ENCODE measurements around the gene PCNT.

PCNT gene

DNA sequence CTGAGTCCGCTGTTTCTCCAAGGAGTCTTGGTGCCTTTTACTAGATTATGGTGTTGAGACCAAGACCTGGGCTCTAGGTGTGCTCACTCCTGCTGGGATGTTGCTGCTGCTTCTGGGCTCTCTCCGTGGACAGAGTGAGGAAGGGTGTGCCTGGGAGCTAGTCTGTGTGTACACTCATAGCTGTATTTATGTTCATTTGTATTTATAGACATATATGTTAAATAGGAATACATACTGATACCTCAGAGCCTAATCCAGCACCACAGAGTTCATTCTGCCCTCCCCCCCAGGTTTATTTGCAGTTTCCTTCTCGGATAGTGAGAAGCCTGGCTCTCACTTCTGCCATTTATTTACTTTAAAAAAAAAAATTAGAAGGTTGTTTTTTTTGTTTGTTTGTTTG lies 12.6 kb downstream of the PCNT start:
- no peak for DNase-seq

DNA sequence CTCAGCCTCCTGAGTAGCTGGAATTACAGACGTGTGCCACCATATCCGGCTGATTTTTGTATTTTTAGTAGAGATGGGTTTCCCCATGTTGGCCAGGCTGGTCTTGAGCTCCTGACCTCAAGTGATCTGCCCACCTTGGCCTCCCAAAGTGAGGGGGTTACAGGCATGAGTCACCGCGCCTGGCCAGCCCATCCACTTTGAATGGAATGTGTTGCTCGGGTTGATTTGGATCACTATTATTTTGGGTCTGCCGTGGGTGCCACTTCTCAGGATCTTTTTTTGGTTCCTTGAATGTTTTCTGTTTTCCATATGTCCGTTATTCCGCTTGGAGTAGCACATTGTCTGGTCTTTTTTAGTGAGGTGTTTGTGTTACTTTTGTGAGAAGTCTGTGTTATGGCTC lies 17.0 kb downstream of the PCNT start:
- DNase-seq = no peak

DNA sequence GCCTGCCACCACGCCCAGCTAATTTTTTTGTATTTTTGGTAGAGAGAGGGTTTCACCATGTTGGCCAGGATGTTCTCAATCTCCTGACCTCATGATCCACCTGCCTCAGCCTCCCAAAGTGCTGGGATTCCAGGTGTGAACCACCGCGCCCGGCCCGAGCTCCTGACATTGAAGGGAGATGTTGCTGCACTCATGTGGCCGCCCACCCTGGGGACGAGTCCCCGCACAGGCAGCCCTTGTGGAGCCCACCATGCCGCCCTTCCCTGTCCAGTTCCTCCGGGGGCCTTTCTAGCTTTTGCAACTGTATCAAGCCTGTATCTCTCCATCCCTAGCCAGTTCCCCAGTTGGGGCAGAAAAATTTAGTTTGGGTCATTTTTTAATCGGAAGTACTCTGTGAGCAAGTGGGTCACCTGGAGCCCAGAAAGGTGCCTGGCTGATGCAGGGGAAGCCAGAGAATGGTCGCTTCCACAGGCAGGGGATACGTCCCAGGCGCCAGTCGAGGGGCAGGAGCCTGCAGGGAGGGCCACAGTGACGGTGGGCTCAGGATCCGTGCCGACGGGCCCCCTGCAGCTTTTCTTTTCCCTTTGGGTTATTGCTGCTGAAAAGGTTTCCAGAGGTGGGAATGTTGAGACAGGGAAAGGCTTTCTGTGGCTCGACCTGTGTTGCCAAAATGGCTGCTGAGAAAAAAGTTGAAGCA lies 20.4 kb downstream of the PCNT start:
- no peak for DNase-seq

DNA sequence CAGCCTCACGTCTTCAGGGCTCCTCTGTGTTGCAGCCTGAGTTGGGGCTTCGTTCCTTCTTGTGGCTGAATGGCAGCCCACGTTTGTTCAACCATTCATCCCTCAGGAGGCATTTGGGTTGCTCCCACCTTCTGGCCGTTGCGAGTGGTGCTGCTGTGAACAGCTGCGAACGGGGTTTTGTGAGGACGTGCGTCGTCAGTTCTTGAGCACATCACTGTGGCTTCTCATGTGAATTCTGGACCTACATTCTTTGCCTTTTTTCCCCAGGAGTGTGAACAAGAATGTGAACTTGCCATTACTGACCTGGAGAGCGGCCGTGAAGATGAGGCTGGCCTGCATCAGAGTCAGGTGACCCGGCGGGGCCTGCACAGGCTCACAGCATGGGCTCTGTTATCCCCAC lies 21.9 kb downstream of the PCNT start:
- no peak for DNase-seq

DNA sequence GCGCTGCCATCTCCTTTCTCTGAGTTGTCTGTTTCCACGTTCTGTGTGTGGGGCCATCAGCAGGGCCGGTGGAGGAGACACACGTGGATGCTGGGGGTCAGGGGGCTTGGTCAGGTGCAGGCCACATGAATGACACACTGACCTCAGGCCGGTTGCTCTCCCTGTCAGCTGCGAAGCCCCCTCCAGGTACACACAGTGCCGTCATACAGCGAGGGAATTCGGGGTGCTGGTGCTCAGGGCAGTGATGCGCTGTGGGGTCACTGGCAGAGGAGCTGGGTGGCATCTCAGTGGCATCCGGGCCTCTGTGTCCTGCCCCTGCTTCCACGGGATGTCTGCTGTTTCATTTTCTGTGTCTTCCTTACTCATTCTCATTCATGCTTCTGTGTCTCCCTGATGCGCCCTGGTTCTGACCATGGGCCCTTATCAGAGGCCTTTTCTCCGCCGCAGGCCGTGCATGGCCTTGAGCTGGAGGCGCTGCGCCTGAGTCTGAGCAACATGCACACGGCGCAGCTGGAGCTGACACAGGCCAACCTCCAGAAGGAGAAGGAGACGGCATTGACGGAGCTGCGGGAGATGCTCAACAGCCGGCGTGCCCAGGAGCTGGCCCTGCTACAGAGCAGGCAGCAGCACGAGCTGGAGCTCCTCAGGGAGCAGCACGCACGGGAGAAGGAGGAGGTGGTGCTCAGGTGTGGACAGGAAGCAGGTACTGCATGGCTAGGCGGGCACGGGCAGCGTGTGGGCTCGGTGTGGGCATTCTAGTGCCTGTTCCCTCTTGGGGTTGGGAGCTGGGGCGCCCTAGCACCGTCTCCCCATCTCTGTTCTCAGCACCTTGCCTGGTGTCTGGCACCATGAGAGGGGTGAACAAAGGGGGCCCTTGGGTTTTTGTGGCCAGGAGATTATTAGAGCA lies 22.6 kb downstream of the PCNT start:
- DNase-seq = no peak

- DNase-seq = no peak
Observed at GRCh38 chr21:46347203-46347550, 23.2 kb downstream of the PCNT start.

GRCh38 chr21:46347791-46348381 lies 23.9 kb downstream of the PCNT start:
- DNase-seq = no peak

GRCh38 chr21:46349134-46349760 lies 25.3 kb downstream of the PCNT start:
- DNase-seq = no peak

GRCh38 chr21:46350571-46350970 lies 26.6 kb downstream of the PCNT start:
- no peak for DNase-seq

GRCh38 chr21:46350981-46351380 lies 27.0 kb downstream of the PCNT start:
- no peak for DNase-seq

- no peak for DNase-seq
Observed at GRCh38 chr21:46351476-46352163, 27.7 kb downstream of the PCNT start.

- no peak for DNase-seq
Observed at GRCh38 chr21:46352164-46352515, 28.2 kb downstream of the PCNT start.

DNA sequence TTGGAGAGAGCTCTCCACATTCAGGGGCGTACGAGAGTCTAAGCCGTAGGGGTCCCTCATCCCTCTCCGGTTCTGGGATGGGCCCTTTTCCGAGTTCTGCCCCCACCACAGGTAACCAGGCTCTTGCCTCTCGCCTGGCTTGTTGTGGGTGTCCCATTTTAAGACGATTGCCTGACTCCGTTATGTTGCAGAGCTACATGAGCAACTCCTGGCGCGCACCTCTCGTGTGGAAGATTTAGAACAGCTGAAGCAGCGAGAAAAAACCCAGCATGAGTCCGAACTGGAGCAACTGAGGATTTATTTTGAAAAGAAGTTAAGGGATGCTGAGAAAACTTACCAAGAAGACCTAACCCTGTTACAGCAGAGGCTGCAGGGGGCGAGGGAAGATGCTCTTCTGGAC lies 29.0 kb downstream of the PCNT start:
- DNase-seq = no peak

DNA sequence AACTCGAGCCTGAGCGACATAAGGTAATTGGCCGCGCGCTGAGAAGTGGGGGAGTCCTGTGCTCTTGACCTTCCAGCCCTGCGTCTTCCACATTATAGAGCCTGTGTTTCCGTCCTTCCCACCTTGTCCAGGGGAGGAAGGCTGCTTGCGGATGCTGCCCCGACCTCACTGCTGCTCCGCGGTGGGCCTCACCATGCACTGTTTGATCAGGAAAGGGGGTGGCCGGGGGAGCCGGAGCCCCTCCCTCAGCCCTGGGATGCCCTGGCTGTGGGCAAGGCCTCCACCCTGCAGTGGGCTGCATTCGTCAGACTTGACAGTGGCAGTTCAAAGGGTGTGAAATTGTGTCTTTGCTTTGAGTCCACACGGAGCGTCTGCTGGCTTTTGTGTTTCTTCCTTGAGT lies 30.1 kb downstream of the PCNT start:
- no peak for DNase-seq

- no peak for DNase-seq
Observed at GRCh38 chr21:46354518-46354917, 30.6 kb downstream of the PCNT start.

DNA sequence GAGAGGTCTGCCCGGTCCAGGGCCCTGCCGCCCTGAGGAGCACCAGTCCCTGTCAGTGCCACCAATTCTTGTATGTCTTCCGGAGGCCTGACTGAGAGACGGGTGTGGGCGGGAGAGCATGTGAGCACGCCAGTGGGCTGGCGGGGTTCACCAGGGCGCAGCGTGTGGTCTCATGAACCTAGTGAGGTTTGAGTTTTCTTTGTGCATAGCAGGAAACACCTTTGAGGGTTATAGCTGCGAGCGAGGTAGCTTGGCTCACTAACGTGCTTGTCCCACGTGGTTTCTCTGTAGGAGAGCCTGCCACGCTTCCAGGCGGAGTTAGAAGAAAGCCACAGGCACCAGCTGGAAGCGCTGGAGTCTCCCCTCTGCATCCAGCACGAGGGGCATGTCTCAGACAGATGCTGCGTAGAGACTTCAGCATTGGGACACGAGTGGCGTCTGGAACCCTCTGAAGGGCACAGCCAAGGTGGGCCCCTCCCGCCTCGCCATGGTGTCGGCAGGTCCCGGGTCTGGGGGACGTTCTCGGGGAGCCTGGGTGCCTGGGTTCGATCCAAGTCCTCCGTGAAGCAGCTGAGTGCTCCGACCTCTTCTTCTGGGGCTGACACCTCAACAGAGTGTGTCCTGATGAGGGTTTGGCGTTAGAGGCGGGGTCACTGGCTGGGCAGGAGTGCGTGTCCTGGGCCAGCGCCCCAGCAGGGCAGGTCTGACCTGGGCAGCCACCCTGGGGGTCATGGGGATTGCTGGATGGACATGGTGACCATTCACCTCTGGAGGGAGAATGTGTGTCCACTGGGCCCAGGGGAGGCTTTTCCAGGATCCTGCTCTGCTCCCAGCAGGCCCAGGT lies 31.4 kb downstream of the PCNT start:
- no peak for DNase-seq

DNA sequence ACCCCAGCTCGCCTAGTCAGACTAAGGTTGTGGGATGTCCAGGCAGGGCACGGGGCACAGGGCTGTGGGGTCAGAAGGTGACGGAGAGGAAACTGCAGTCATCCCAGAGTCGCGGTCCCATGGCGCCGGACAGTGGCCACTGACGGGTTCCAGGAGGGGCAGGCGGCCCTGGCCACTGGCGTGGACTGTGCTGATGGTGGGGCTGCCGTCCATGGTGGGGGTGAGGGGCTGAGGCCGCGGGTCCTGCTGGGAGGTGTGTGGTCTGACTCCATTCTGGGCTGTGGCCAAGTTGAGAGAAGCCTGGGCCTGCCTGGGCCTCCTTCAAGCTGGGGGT lies 32.0 kb downstream of the PCNT start:
- no peak for DNase-seq

GRCh38 chr21:46356494-46357334 lies 32.8 kb downstream of the PCNT start:
- no peak for DNase-seq

DNA sequence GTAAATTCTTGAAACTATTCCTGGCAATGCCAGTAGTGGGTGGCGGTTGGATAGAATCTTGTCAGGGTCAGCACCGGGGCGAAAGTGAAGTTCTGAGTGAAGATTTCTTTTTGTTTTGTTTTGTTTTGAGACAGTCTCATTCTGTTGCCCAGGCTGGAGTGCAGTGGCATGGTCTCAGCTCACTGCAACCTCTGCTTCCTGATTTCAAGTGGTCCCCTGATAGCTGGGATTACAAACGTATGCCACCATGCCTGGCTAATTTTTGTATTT lies 33.3 kb downstream of the PCNT start:
- no peak for DNase-seq

DNA sequence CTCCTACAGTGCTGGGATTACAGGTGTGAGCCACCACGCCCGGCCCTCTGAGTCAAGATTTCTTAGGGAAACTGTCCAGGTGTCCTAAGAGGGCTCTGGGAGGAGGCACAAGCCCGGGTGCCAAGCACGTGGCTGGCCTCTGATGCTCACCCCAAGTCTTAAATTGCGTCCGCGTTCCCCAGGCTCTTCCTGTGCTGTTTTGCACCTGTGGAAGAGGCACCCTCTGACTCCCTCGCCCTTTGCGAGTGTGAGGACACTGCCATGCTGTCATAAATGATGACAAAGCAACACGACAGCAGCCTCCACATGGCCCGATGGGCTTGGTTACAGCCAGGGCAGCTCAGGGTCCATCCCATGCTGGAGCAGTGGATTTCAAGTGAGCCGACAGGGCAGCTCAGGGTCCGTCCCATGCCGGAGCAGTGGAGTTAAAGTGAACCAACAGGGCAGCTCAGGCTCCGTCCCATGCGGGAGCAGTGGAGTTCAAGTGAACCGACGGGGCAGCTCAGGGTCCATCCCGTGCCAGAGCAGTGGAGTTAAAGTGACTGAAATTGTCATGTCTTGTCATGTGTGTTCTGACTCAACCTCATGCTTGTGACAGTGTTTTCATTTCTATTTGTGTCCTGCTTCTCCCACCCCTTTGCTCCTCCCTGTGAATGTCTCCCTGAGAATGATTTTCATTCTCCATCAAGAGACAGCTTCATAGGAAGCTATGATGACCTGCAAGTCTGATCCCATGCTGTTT lies 33.9 kb downstream of the PCNT start:
- DNase-seq = no peak

DNA sequence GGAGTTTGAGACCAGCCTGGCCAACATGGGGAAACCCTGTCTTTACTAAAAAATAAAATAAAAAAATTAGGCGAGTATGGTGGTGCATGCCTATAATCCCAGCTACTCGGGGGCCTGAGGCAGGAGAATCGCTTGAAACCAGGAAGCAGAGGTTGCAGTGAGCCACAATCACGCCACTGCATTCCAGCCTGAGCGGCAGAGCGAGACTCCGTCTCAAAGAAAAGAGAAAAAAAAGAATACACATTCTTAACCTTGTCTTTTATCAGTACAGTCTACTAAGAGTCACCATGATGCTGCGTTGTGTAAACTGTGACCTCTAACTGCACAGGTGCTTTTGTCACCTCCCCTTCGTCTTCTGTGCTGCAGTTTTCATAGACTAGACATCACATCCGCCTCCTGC lies 37.2 kb downstream of the PCNT start:
- no peak for DNase-seq
